Measurements from ENCODE around the gene SLC6A13. TPM values are rescaled to one million over a fixed set of nuclear protein-coding genes. Genes with fewer than 3 reads are reported as not detected.

The SLC6A13 gene
- total RNA-seq, 1 experiment from 2014 or later: 0.37 TPM

- Mint-ChIP-seq H3K27me3 (ENCODE audit: low read depth) (peaks cover 5% of the 10 kb centered on the region; the same call in 1 of the 2 replicates), H3K4me3 (no peak overlapping the region), H3K27ac (no peak overlapping the region), H3K4me1 (peaks cover 13% of the 10 kb centered on the region), H3K9me3 (no peaks in the 10 kb centered on the region), H3K36me3 (no peaks in the 10 kb centered on the region)
- ChIA-PET POLR2A (no interaction called here), CTCF (interaction anchor here (0.8 to 1.8 kb wide), 3 partner anchors 8 to 40 kb away, joined by 3 to 6 read pairs (median 4); no protein-coding TSS in a partner anchor)
- DNase-seq (ENCODE audit: low spot score) (no peak), ATAC-seq (no peak)
- TF ChIP-seq TEAD1 (CRISPR knock-in tag; IDR thresholded peaks at IDR 0.05) (no peak), EMX1 (CRISPR knock-in tag; IDR thresholded peaks at IDR 0.05) (no peak), ZBTB43 (CRISPR knock-in tag; IDR thresholded peaks at IDR 0.05) (no peak), FOXP1 (CRISPR knock-in tag; IDR thresholded peaks at IDR 0.05; ENCODE audit: borderline replicate concordance) (no peak), OVOL2 (CRISPR knock-in tag; IDR thresholded peaks at IDR 0.05; ENCODE audit: borderline replicate concordance) (no peak), JUN (CRISPR knock-in tag; IDR thresholded peaks at IDR 0.05) (no peak), SP1 (CRISPR knock-in tag; conservative IDR thresholded peaks at IDR 0.05) (no peak)
- TF ChIP-seq, protein P1, sequence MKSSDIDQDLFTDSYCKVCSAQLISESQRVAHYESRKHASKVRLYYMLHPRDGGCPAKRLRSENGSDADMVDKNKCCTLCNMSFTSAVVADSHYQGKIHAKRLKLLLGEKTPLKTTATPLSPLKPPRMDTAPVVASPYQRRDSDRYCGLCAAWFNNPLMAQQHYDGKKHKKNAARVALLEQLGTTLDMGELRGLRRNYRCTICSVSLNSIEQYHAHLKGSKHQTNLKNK (CRISPR knock-in tag; IDR thresholded peaks at IDR 0.05): no peak
- TF ChIP-seq, protein P2, sequence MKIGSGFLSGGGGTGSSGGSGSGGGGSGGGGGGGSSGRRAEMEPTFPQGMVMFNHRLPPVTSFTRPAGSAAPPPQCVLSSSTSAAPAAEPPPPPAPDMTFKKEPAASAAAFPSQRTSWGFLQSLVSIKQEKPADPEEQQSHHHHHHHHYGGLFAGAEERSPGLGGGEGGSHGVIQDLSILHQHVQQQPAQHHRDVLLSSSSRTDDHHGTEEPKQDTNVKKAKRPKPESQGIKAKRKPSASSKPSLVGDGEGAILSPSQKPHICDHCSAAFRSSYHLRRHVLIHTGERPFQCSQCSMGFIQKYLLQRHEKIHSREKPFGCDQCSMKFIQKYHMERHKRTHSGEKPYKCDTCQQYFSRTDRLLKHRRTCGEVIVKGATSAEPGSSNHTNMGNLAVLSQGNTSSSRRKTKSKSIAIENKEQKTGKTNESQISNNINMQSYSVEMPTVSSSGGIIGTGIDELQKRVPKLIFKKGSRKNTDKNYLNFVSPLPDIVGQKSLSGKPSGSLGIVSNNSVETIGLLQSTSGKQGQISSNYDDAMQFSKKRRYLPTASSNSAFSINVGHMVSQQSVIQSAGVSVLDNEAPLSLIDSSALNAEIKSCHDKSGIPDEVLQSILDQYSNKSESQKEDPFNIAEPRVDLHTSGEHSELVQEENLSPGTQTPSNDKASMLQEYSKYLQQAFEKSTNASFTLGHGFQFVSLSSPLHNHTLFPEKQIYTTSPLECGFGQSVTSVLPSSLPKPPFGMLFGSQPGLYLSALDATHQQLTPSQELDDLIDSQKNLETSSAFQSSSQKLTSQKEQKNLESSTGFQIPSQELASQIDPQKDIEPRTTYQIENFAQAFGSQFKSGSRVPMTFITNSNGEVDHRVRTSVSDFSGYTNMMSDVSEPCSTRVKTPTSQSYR (CRISPR knock-in tag; IDR thresholded peaks at IDR 0.05): no peak
Measured at GRCh38 chr12:227923-228845, 34.5 kb downstream of the SLC6A13 start.

GRCh38 chr12:227286-227915 is 35.2 kb downstream of the SLC6A13 start:
- CTCF ChIA-PET: interaction anchor here (0.8 to 1.8 kb wide), 3 partner anchors 7 to 39 kb away, joined by 3 to 6 read pairs (median 4); no protein-coding TSS in a partner anchor
- POLR2A ChIA-PET: no interaction called here
- H3K36me3 Mint-ChIP-seq: no peaks in the 10 kb centered on the region
- H3K4me1 Mint-ChIP-seq: peaks cover 13% of the 10 kb centered on the region
- H3K27me3 Mint-ChIP-seq (ENCODE audit: low read depth): peaks cover 5% of the 10 kb centered on the region; the same call in 1 of the 2 replicates
- DNase-seq (ENCODE audit: low spot score): no peak
- no peak overlapping the region for H3K4me3 Mint-ChIP-seq
- no peak for ATAC-seq
- no peaks in the 10 kb centered on the region for H3K9me3 Mint-ChIP-seq
- no peak overlapping the region for H3K27ac Mint-ChIP-seq
- TF ChIP-seq, protein P1 (CRISPR knock-in tag; IDR thresholded peaks at IDR 0.05): no peak
- no peak for TF ChIP-seq NFE2L1 (CRISPR knock-in tag; IDR thresholded peaks at IDR 0.05)
- no peak for TF ChIP-seq TP53 (CRISPR knock-in tag; IDR thresholded peaks at IDR 0.05)

- Mint-ChIP-seq H3K4me3 (no peak overlapping the region), H3K27me3 (ENCODE audit: low read depth) (peaks cover 5% of the 10 kb centered on the region; the same call in 1 of the 2 replicates)
- CTCF ChIA-PET: no interaction called here
Measured at GRCh38 chr12:226401-226800, 36.2 kb downstream of the SLC6A13 start.

More at GRCh38 chr12:226401-226800, 36.2 kb downstream of the SLC6A13 start:
- peak; percentile 81 for ATAC-seq
- no peaks in the 10 kb centered on the region for H3K36me3 Mint-ChIP-seq
- TF ChIP-seq GTF2I (CRISPR knock-in tag; conservative IDR thresholded peaks at IDR 0.05): no peak
- TF ChIP-seq ZNF317 (CRISPR knock-in tag; IDR thresholded peaks at IDR 0.05; ENCODE audit: borderline replicate concordance, low read depth): no peak
- no peak for TF ChIP-seq SMAD4 (CRISPR knock-in tag; IDR thresholded peaks at IDR 0.05)
- no peak for TF ChIP-seq PRRX2 (CRISPR knock-in tag; IDR thresholded peaks at IDR 0.05)
- no peak for TF ChIP-seq JUN (CRISPR knock-in tag; IDR thresholded peaks at IDR 0.05)
- TF ChIP-seq GABPB1 (CRISPR knock-in tag; IDR thresholded peaks at IDR 0.05): no peak
- TF ChIP-seq TEAD4 (CRISPR knock-in tag; IDR thresholded peaks at IDR 0.05): no peak
- no peak for TF ChIP-seq ZNF263 (CRISPR knock-in tag; IDR thresholded peaks at IDR 0.05; ENCODE audit: low read depth)
- TF ChIP-seq NFATC4 (CRISPR knock-in tag; IDR thresholded peaks at IDR 0.05): no peak
- no peak for TF ChIP-seq NR3C1 (CRISPR knock-in tag; conservative IDR thresholded peaks at IDR 0.05; ENCODE audit: low read depth)
- TF ChIP-seq, protein P3, sequence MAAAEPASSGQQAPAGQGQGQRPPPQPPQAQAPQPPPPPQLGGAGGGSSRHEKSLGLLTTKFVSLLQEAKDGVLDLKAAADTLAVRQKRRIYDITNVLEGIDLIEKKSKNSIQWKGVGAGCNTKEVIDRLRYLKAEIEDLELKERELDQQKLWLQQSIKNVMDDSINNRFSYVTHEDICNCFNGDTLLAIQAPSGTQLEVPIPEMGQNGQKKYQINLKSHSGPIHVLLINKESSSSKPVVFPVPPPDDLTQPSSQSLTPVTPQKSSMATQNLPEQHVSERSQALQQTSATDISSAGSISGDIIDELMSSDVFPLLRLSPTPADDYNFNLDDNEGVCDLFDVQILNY (CRISPR knock-in tag; IDR thresholded peaks at IDR 0.05): no peak
- H3K9me3 Mint-ChIP-seq: no peaks in the 10 kb centered on the region
- H3K4me1 Mint-ChIP-seq: peaks cover 13% of the 10 kb centered on the region
- DNase-seq (ENCODE audit: low spot score): peak; percentile 47
- no peak overlapping the region for H3K27ac Mint-ChIP-seq
- POLR2A ChIA-PET: no interaction called here

Data from WTC11 (cell line).